HEK293 (cell line): ENCODE results near the gene GNG14.

Source experiments
- AEBP2 ChIP-seq: fragments of 450-650 bp; formaldehyde crosslinking; IDR thresholded peaks from 2 replicates; pipeline ENCODE4 v1.5.1; 2016; ENCODE audit warnings: missing biosample characterization, missing genetic modification characterization, borderline replicate concordance
- BCL11A ChIP-seq: fragments of 450-650 bp; formaldehyde crosslinking; IDR thresholded peaks from 2 replicates; pipeline ENCODE4 v1.5.1; 2016; ENCODE audit warnings: low read depth, missing biosample characterization, missing genetic modification characterization
- GLIS2 ChIP-seq: fragments of 450-650 bp; formaldehyde crosslinking; IDR thresholded peaks from 2 replicates; pipeline ENCODE4 v1.5.1; 2016; ENCODE audit warnings: missing biosample characterization, missing genetic modification characterization
- KLF1 ChIP-seq: fragments of 450-650 bp; formaldehyde crosslinking; IDR thresholded peaks from 2 replicates; pipeline ENCODE4 v1.5.1; 2016; ENCODE audit warnings: missing biosample characterization, missing genetic modification characterization
- KLF10 ChIP-seq: fragments of 450-650 bp; IDR thresholded peaks from 2 replicates; pipeline ENCODE4 v1.5.1; 2018; ENCODE audit warnings: missing biosample characterization, mild to moderate bottlenecking, missing genetic modification characterization
- KLF7 ChIP-seq: fragments of 450-650 bp; formaldehyde crosslinking; IDR thresholded peaks from 2 replicates; pipeline ENCODE4 v1.5.1; 2016; ENCODE audit warnings: missing biosample characterization, missing genetic modification characterization, borderline replicate concordance
- PBX3 ChIP-seq: sonication (generic); formaldehyde crosslinking; IDR thresholded peaks from 2 replicates; pipeline ENCODE4 v1.8.1; 2022; ENCODE audit warnings: mild to moderate bottlenecking, moderate library complexity, missing genetic modification reagents
- REPIN1 ChIP-seq: fragments of 450-650 bp; formaldehyde crosslinking; IDR thresholded peaks from 2 replicates; pipeline ENCODE4 v1.5.1; 2017; ENCODE audit warnings: missing biosample characterization, missing genetic modification characterization, low read depth
- SCRT1 ChIP-seq: fragments of 450-650 bp; formaldehyde crosslinking; IDR thresholded peaks from 2 replicates; pipeline ENCODE4 v1.5.1; 2016; ENCODE audit warnings: missing biosample characterization, missing genetic modification characterization, borderline replicate concordance
- YY1 ChIP-seq: fragments of 450-650 bp; formaldehyde crosslinking; IDR thresholded peaks from 2 replicates; pipeline ENCODE4 v1.5.1; 2018; ENCODE audit warnings: missing biosample characterization, missing genetic modification characterization
- ZBTB1 ChIP-seq: fragments of 450-650 bp; formaldehyde crosslinking; IDR thresholded peaks from 2 replicates; pipeline ENCODE4 v1.5.1; 2016; ENCODE audit warnings: missing biosample characterization, missing genetic modification characterization
- ZBTB10 ChIP-seq: fragments of 450-650 bp; formaldehyde crosslinking; IDR thresholded peaks from 2 replicates; pipeline ENCODE4 v1.5.1; 2016; ENCODE audit warnings: missing biosample characterization, missing genetic modification characterization
- ZFHX2 ChIP-seq: fragments of 450-650 bp; formaldehyde crosslinking; conservative IDR thresholded peaks from 2 replicates; pipeline ENCODE4 v1.5.1; 2016; ENCODE audit warnings: missing biosample characterization, missing genetic modification characterization
- ZIC2 ChIP-seq: fragments of 450-650 bp; formaldehyde crosslinking; IDR thresholded peaks from 2 replicates; pipeline ENCODE4 v1.5.1; 2016; ENCODE audit warnings: missing biosample characterization, missing genetic modification characterization
- ZNF133 ChIP-seq: fragments of 450-650 bp; formaldehyde crosslinking; IDR thresholded peaks from 2 replicates; pipeline ENCODE4 v1.5.1; 2016; ENCODE audit warnings: missing biosample characterization, missing genetic modification characterization
- ZNF23 ChIP-seq: fragments of 450-650 bp; formaldehyde crosslinking; IDR thresholded peaks from 2 replicates; pipeline ENCODE4 v1.5.1; 2016; ENCODE audit warnings: missing biosample characterization, missing genetic modification characterization, borderline replicate concordance
- ZNF274 ChIP-seq, 2 experiments: fragments of 200-500 bp in 1 of 2; fragments of 450-650 bp in 1 of 2; sonication (Bioruptor generic) in 1 of 2; formaldehyde crosslinking in 1 of 2; IDR thresholded peaks; 2 replicates each; pipeline versions ENCODE4 v1.5.1 to v1.6.1; 2014 to 2016; ENCODE audit warnings: borderline replicate concordance in 1 of 2, inconsistent platforms in 1 of 2, low read length in 1 of 2, missing biosample characterization in 1 of 2, missing genetic modification characterization in 1 of 2
- ZNF426 ChIP-seq: fragments of 450-650 bp; formaldehyde crosslinking; IDR thresholded peaks from 2 replicates; pipeline ENCODE4 v1.5.1; 2017; ENCODE audit warnings: missing biosample characterization, missing genetic modification characterization, mild to moderate bottlenecking, inconsistent platforms, moderate library complexity
- ZNF473 ChIP-seq: fragments of 450-650 bp; formaldehyde crosslinking; IDR thresholded peaks from 2 replicates; pipeline ENCODE4 v1.5.1; 2017; ENCODE audit warnings: missing biosample characterization, missing genetic modification characterization
- ZNF529 ChIP-seq: fragments of 450-650 bp; formaldehyde crosslinking; IDR thresholded peaks from 2 replicates; pipeline ENCODE4 v1.5.1; 2017; ENCODE audit warnings: missing genetic modification characterization, missing biosample characterization; ENCODE audit not compliant: insufficient replicate concordance
- ZNF600 ChIP-seq: fragments of 450-650 bp; formaldehyde crosslinking; IDR thresholded peaks from 2 replicates; pipeline ENCODE4 v1.5.1; 2016; ENCODE audit warnings: missing biosample characterization, missing genetic modification characterization
- ZNF610 ChIP-seq: fragments of 450-650 bp; formaldehyde crosslinking; IDR thresholded peaks from 2 replicates; pipeline ENCODE4 v1.5.1; 2016; ENCODE audit warnings: missing biosample characterization, missing genetic modification characterization, borderline replicate concordance
- ZNF707 ChIP-seq: fragments of 450-650 bp; formaldehyde crosslinking; IDR thresholded peaks from 2 replicates; pipeline ENCODE4 v1.5.1; 2016; ENCODE audit warnings: missing biosample characterization, missing genetic modification characterization
- ZNF792 ChIP-seq: fragments of 450-650 bp; formaldehyde crosslinking; IDR thresholded peaks from 2 replicates; pipeline ENCODE4 v1.5.1; 2016; ENCODE audit warnings: missing biosample characterization, missing genetic modification characterization
- TF ChIP-seq, protein P1 (sequence below): fragments of 450-650 bp; IDR thresholded peaks from 2 replicates; pipeline ENCODE4 v1.5.1; 2018; ENCODE audit warnings: missing biosample characterization, missing genetic modification characterization
- TF ChIP-seq, protein P2 (sequence below): fragments of 450-650 bp; formaldehyde crosslinking; IDR thresholded peaks from 2 replicates; pipeline ENCODE4; 2016; ENCODE audit warnings: missing biosample characterization, missing genetic modification characterization
- TF ChIP-seq, protein P3 (sequence below): fragments of 450-650 bp; formaldehyde crosslinking; IDR thresholded peaks from 2 replicates; pipeline ENCODE4 v1.5.1; 2016; ENCODE audit warnings: missing biosample characterization, missing genetic modification characterization

GNG14 gene

GRCh38 chr19:12736995-12737834 lies 49.4 kb downstream of the GNG14 start, which contains the start of gene GET3 (continued):
- TF ChIP-seq ZNF133 (tag by site-specific recombination) = no peak
- TF ChIP-seq ZFHX2 = no peak
- TF ChIP-seq ZNF274 (IDR thresholded peaks at IDR 0.05; ENCODE audit: low read length) = no peak
- TF ChIP-seq ZNF274 (tag by site-specific recombination; IDR thresholded peaks at IDR 0.05; ENCODE audit: borderline replicate concordance) = no peak
- TF ChIP-seq, protein P1, sequence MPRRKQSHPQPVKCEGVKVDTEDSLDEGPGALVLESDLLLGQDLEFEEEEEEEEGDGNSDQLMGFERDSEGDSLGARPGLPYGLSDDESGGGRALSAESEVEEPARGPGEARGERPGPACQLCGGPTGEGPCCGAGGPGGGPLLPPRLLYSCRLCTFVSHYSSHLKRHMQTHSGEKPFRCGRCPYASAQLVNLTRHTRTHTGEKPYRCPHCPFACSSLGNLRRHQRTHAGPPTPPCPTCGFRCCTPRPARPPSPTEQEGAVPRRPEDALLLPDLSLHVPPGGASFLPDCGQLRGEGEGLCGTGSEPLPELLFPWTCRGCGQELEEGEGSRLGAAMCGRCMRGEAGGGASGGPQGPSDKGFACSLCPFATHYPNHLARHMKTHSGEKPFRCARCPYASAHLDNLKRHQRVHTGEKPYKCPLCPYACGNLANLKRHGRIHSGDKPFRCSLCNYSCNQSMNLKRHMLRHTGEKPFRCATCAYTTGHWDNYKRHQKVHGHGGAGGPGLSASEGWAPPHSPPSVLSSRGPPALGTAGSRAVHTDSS (tag by site-specific recombination) = peak; percentile 54; the same call in 1 of the 2 replicates
- TF ChIP-seq ZNF473 = no peak
- TF ChIP-seq YY1 (tag by site-specific recombination) = peak; percentile 97
- TF ChIP-seq ZNF426 = no peak
- TF ChIP-seq KLF10 = peak; percentile 82
- peak; percentile 38; the same call in 1 of the 2 replicates for TF ChIP-seq KLF1 (tag by site-specific recombination)
- TF ChIP-seq KLF7 (tag by site-specific recombination) = peak; percentile 63; the same call in 1 of the 2 replicates
- TF ChIP-seq ZNF707 (tag by site-specific recombination) = no peak
- TF ChIP-seq, protein P2, sequence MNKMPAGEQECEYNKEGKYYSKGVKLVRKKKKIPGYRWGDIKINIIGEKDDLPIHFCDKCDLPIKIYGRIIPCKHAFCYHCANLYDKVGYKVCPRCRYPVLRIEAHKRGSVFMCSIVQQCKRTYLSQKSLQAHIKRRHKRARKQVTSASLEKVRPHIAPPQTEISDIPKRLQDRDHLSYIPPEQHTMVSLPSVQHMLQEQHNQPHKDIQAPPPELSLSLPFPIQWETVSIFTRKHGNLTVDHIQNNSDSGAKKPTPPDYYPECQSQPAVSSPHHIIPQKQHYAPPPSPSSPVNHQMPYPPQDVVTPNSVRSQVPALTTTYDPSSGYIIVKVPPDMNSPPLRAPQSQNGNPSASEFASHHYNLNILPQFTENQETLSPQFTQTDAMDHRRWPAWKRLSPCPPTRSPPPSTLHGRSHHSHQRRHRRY (tag by site-specific recombination) = no peak
- TF ChIP-seq, protein P3, sequence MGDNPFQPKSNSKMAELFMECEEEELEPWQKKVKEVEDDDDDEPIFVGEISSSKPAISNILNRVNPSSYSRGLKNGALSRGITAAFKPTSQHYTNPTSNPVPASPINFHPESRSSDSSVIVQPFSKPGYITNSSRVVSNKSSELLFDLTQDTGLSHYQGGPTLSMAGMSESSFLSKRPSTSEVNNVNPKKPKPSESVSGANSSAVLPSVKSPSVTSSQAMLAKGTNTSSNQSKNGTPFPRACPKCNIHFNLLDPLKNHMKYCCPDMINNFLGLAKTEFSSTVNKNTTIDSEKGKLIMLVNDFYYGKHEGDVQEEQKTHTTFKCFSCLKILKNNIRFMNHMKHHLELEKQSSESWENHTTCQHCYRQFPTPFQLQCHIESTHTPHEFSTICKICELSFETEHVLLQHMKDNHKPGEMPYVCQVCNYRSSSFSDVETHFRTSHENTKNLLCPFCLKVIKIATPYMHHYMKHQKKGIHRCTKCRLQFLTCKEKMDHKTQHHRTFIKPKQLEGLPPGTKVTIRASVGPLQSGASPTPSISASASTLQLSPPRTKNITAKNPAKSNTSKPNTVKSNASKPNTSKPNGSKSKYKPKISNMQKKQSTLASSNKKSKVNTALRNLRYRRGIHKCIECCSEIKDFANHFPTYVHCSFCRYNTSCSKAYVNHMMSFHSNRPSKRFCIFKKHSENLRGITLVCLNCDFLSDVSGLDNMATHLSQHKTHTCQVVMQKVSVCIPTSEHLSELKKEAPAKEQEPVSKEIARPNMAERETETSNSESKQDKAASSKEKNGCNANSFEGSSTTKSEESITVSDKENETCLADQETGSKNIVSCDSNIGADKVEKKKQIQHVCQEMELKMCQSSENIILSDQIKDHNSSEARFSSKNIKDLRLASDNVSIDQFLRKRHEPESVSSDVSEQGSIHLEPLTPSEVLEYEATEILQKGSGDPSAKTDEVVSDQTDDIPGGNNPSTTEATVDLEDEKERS (tag by site-specific recombination) = no peak
- 0 out of 2 replicates have a peak, but pooled peaks have one; percentile 9 for TF ChIP-seq GLIS2 (tag by site-specific recombination)
- no peak for TF ChIP-seq AEBP2
- no peak for TF ChIP-seq ZNF792 (tag by site-specific recombination)
- no peak for TF ChIP-seq ZNF529 (tag by site-specific recombination)
- TF ChIP-seq BCL11A (tag by site-specific recombination) = no peak
- TF ChIP-seq ZBTB1 = no peak
- no peak for TF ChIP-seq SCRT1 (tag by site-specific recombination)
- TF ChIP-seq ZNF23 (tag by site-specific recombination) = no peak
- TF ChIP-seq ZNF600 (tag by site-specific recombination) = no peak
- TF ChIP-seq PBX3 = no peak
- TF ChIP-seq ZBTB10 (tag by site-specific recombination) = no peak
- TF ChIP-seq ZNF610 = no peak
- TF ChIP-seq REPIN1 (tag by site-specific recombination) = no peak
- no peak for TF ChIP-seq ZIC2
